K562 (cell line): ENCODE data around the gene MTMR10.

Experiments
- ZNF274 ChIP-seq: IDR thresholded peaks from 2 replicates; pipeline ENCODE4 v1.6.1; 2011; ENCODE audit warnings: low read depth, mild to moderate bottlenecking, low read length, moderate library complexity, borderline replicate concordance
- TF ChIP-seq, protein P1 (sequence below), 3 experiments: IDR thresholded peaks in 2 of 3; conservative IDR thresholded peaks in 1 of 3; 2 replicates each; pipeline ENCODE4 v1.5.1; 2011 to 2012; ENCODE audit warnings: low read length in 3 of 3, mild to moderate bottlenecking in 3 of 3, control low read depth in 2 of 3, improper control_type of control experiment in 1 of 3, inconsistent platforms in 1 of 3, low read depth in 1 of 3, mixed read lengths in 1 of 3, moderate library complexity in 1 of 3; ENCODE audit not compliant: insufficient read depth in 2 of 3

DNA sequence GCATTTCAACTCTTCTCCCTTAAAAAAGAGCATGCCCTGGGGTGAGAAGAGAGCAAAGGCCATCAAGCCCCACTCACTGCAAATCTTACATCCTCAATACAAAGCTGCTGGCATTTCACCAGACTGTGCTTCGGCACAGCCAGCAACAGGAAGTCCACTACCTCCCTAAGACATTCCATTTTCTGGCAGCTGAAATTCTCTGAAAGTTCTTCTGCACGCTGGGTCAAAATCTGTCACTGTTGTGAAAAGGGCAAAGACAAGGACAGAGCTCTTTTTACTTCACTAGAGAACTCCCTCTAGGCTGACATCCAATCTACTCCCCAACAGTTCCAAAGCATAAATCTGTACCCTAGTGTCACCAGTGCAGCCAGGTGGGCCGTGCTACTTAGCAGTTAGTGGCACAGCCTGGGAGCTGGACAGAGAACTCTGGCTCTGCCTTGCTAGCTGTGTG is 6.3 kb downstream of the MTMR10 start:
- TF ChIP-seq ZNF274 = no peak
- TF ChIP-seq, protein P1, sequence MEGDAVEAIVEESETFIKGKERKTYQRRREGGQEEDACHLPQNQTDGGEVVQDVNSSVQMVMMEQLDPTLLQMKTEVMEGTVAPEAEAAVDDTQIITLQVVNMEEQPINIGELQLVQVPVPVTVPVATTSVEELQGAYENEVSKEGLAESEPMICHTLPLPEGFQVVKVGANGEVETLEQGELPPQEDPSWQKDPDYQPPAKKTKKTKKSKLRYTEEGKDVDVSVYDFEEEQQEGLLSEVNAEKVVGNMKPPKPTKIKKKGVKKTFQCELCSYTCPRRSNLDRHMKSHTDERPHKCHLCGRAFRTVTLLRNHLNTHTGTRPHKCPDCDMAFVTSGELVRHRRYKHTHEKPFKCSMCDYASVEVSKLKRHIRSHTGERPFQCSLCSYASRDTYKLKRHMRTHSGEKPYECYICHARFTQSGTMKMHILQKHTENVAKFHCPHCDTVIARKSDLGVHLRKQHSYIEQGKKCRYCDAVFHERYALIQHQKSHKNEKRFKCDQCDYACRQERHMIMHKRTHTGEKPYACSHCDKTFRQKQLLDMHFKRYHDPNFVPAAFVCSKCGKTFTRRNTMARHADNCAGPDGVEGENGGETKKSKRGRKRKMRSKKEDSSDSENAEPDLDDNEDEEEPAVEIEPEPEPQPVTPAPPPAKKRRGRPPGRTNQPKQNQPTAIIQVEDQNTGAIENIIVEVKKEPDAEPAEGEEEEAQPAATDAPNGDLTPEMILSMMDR (IDR thresholded peaks at IDR 0.05 in 2 of 3, conservative IDR thresholded peaks at IDR 0.05 in 1 of 3; ENCODE audit: insufficient read depth in 2 of 3, low read depth in 1 of 3, low read length in 3 of 3) = no peak
